GM21529 (cell line): Measurements from ENCODE around the gene IL1R2.
"Not testable (repeated sequence)": the region's sequence is repeated elsewhere in the genome, so short reads cannot be mapped to it uniquely, and the experiment has no call there.

Experiments used
- ATAC-seq: cut with Tn5 transposase; IDR thresholded peaks from one replicate; pipeline ENCODE4 v1.9.1; 2021; ENCODE audit not compliant: unreplicated experiment

IL1R2 gene

GRCh38 chr2:102058293-102058833 lies 66.6 kb downstream of the IL1R2 start:
- no peak for ATAC-seq

GRCh38 chr2:102059151-102059550 lies 67.4 kb downstream of the IL1R2 start:
- ATAC-seq, result no peak

GRCh38 chr2:102060047-102060446 lies 68.3 kb downstream of the IL1R2 start:
- no peak for ATAC-seq

- no peak for ATAC-seq
Observed at GRCh38 chr2:102060792-102061191, 69.0 kb downstream of the IL1R2 start.

- ATAC-seq, result no peak
Observed at GRCh38 chr2:102061286-102061699, 69.5 kb downstream of the IL1R2 start.

GRCh38 chr2:102061962-102062795 lies 70.4 kb downstream of the IL1R2 start:
- no peak for ATAC-seq

GRCh38 chr2:102062802-102063201 lies 71.0 kb downstream of the IL1R2 start:
- ATAC-seq, result no peak

GRCh38 chr2:102063487-102063911 lies 71.7 kb downstream of the IL1R2 start:
- no peak for ATAC-seq

GRCh38 chr2:102063941-102064678 lies 72.3 kb downstream of the IL1R2 start:
- ATAC-seq, result no peak

GRCh38 chr2:102064679-102065674 lies 73.2 kb downstream of the IL1R2 start:
- no peak for ATAC-seq

- ATAC-seq, result no peak
Observed at GRCh38 chr2:102065675-102066252, 74.0 kb downstream of the IL1R2 start.

GRCh38 chr2:102066554-102066953 lies 74.8 kb downstream of the IL1R2 start:
- ATAC-seq, result no peak

- ATAC-seq, result not testable (repeated sequence)
Observed at GRCh38 chr2:102068126-102068525, 76.4 kb downstream of the IL1R2 start.

- no peak for ATAC-seq
Observed at GRCh38 chr2:102069311-102069974, 77.7 kb downstream of the IL1R2 start.

GRCh38 chr2:102070058-102070642 lies 78.4 kb downstream of the IL1R2 start:
- no peak for ATAC-seq

GRCh38 chr2:102072741-102073140 lies 81.0 kb downstream of the IL1R2 start:
- no peak for ATAC-seq

- ATAC-seq, result no peak
Observed at GRCh38 chr2:102073168-102073724, 81.5 kb downstream of the IL1R2 start.

- ATAC-seq, result no peak
Observed at GRCh38 chr2:102074152-102074783, 82.5 kb downstream of the IL1R2 start.

- no peak for ATAC-seq
Observed at GRCh38 chr2:102075479-102075878, 83.7 kb downstream of the IL1R2 start.
